OCI-M1 (cell line): Measurements from ENCODE around the gene MAPKAP1.
A peak's percentile ranks its signal among the peaks of the same experiment; 100 is the strongest.

Source experiments
- DNase-seq: peaks from one replicate; lab custom pipeline; 2025; lab: John Stamatoyannopoulos, UW

Gene MAPKAP1

DNA sequence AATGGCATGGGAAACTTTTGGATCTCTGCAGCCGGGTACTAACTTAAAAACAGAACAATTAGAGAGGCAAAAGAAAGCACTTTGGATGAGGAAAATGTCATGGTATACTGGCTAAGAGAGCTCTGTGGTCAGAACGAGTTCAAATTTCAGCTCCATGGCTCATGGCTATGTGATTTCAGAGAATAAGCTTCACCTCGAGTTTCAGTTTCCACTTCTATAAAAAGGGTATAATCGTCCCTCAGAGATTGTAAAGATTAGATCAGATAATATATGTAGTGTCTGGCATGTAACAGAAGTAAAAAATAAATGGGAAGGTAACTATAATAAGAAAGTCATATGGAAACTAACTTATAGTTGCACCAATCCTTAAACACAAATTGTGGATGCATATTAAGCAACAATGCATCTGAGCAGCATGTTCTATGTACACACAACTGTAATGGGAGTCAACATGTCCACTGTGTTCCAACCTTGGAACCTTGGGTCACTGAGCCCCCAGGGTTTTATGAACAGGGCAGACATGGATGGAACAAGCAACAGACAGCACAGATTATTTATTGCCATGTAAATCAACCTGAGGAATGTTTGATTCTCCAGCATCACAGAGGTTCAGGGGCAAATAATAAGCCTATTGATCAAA is 145.4 kb downstream of the MAPKAP1 start:
- DNase-seq, result peak; percentile 14

DNA sequence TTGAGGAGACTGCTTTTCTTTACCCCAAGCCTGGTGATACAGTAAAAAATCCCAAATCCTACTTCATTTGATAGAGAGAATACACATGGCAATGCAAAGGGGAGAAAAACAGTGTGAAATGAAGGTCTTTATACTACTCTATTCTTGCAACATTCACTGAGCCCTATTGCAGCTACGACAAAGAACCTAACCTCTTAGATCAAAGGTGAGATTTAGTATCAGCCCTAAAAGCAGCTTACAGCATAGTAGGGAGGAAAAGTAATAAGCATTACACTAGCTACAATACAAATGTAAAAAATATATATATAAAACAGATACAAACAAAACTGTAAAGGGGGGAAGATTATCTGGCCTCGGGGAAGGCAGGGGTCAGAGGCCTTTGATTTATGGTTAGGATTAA is 147.1 kb downstream of the MAPKAP1 start:
- no peak for DNase-seq

DNA sequence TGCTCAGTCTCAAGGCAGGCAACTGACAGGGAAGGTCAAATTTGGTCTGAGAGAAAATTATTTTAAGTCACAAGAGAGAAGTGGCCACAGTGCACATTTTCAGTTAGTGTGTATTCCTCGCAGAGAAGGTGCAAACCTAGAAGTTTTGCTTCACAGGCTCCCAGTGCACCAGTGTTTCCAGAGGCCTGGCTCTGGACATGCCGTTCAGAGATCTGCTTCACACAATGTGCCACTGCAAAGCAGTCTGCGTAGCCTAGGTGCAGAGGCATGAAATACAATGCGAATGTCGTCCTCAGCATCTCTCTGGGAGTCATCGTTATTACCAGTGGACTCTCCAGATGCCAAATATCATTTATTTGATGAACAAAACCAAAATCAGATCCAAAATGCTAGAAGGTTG is 147.8 kb downstream of the MAPKAP1 start:
- no peak for DNase-seq

DNA sequence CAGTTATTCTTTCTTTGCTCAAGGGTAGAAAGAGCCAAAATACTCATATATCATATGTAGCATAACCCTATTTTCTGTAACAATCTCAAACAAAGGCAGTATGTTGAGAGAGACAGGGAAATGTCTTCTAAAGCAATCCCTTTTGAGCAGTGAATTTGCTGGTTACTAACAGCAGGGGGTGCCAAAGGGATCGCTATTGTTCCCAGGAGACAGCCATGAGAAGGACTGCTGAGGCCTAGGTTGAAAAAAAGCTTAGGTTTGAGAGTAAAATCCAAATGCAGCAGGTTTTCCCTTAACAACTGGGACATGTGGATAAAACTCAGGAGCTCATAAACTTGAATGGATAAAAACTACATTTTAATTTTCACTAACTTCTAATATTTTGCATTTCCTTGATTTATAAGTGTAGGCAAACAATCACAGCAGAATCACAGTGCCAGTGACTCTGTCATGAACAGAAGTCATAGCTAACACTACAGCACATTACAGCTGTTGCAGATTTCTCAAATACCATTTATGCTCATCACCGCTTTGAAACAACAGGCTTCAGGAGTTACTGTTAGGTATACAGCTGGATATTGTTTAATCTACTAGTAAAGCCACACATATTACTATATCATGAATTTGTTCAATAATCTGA is 148.4 kb downstream of the MAPKAP1 start:
- DNase-seq, result peak; percentile 80

DNA sequence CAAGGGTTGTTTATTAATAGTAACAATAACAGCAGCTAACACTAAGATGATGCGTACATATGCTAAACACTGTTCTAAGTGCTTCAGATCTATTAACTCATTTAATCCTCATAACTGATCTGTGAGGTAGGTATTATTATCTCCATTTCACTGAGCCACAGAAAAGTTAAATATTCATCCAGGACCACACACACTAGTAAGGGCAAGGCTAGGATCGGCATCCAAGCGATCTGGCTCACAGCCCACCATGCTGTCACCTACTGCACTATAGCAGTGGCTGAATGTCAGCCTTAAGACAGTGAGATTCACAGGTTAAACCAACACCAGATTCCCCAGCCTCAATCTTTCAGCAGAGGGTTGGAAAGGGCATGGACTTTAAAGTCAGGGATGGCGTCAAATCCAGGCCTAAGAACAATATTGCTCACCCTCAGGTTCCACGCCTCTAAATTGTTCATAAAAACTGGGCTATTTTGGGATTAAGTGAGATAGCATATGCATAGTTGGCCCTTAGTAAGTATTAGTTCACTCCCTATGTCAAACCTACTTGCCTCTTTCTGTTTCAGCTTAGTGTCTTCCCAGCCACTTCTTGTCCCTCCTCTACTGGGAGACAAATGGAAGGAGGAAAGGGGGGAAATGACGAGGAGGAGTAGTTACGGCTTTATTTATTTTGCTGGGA is 150.8 kb downstream of the MAPKAP1 start:
- no peak for DNase-seq

DNA sequence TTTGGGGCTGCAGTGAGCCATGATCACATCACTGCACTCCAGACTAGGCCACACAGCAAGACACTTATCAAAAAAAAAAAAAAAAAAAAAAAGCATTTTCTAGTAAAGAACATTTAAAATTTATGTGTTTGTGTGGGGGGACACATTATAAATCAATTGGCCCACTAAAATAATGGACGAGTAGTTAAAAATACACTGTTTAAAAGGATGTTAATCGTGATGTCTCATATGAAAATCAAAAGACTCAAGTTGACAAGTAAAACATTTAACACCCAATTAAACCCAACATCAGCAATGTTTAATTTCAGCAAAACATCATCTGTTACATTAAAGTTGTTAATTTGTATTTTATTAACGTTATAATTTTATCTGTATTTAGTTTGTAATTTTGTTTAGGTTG is 152.3 kb downstream of the MAPKAP1 start:
- no peak for DNase-seq

DNA sequence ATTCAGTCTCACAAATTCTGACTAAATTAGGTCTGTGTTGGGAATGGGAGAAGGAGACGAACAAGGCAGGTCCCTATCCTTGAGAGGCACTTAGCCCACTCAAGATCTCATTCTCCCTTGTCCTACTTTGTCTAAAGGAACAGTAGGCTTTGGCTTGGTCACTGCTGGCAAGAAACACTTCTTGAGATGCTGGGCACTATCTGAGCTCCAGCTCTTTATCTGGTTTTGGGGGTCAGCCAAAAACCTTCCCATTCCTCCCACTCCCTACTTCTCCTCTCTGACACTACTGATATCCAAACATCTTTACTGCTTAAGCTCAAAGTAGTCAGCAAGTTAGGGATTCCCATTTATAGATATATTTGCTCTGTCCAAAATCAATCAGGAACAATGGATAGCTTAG is 155.2 kb downstream of the MAPKAP1 start:
- peak; percentile 8 for DNase-seq

DNA sequence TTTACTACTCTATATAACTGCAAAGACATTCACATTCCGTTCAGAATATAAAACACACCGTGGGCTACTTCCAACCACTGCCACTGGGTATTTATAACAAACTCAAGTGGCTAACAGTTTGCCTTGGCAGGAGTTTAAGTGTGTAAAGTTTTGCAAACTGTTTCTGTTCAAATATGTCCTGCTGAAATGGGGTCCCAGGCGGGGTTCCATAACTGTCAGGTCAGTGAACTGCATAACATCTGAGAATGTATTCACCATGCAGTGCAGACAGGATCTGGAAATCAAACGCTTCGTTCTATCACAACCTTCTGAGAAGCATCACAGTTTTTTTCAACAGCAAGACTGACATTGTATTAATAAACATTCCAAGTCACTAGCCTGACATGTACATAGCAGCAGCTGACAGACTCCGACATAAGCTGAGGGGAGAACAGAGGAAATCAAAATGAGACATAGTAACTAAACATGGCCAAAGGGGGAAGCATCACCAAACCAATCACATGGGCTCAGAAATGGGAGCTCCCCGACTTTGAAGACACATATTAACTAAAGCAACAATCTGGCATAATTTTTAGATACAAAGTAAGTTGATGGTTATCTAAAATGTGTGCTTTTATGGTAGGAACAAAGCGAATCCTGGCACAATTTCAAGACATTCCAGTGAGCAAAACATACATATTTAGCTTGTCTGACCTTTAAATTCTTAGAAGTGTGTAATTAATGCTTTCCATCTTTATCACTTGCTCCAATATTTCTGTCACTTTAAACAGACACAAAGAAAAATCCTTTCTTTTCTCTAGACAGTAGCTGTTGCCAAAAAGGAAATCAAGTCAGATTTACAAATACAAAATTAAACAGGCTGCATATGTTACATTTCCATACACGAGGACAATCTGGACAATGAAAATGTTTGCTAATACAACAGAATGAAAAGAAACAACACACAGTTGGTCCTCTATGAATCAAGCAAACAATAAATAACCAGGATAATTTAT is 156.8 kb downstream of the MAPKAP1 start:
- no peak for DNase-seq

DNA sequence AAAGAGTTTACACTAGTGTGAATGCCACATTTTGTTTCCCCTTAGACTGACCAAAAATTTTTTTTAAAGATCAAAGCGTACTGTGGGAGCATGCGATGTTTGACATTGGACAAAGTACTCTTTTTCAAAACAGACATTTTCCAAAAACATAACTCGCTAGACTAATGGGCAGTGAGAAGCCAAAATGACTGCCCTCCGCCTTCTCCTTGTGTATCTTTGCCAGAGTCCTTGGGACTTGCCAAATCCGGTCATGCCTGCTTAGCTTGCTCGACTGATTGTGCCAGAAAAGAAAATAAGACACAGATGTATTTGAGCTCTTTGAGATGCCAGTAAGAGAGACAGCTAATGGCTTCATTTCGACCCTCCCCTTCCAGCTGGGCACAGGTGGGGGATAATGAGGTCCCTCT is 157.5 kb downstream of the MAPKAP1 start:
- DNase-seq, result no peak

DNA sequence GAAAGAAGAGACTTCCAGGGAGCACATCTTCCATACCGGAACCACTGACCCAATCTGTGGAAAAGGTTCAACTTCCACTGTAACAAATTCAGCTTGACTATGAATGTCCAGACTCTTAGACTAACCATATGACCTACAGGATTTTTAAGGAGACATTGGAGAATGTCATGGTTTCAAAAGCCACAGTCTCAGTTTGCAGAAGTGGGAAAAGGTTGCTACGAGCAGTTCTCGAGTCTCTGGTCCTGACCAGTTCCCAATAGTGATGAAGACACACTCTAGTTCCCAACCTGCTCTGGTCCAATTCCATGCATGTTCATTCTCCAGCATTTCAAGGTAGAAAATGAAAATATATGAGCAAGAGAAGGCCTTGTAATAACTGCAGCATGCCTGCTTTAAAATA is 158.0 kb downstream of the MAPKAP1 start:
- no peak for DNase-seq

DNA sequence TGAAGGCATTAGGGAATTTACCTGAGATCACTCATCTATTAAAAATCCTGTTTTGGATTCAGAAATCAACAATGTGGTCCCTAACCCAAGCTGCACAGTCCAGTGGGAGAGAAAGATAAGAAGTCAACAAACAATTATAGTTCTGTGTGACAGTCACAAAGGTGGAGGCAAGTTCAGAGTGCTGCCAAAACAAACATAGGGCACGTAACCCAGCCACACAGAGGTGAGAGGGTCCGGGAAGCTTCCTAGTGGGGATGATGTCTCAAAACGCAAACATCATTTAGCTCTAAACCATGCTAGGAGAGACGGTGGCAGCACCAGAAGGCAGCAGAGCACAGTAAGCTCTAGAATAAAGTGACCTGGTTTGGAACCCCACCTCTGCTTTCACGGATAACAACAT is 158.9 kb downstream of the MAPKAP1 start:
- no peak for DNase-seq

DNA sequence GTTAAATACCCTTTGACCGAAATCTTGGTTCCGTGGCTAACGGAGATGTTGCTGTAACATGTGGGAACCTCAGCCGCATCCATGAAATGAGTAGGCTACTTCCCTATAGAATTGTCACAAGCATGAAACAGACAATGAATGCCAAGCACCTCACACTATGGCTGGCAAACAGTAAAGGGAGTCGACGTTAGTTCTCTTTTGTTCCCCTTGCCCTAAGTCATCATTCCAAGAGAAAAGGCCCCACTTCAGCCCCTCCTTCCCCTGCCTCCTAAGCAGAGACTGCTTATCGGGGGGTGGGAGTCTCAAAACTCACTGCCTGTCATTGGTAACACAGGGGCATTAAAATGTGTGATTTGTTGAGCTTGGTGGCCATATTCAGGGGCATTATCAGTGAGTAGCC is 159.6 kb downstream of the MAPKAP1 start:
- DNase-seq, result no peak

DNA sequence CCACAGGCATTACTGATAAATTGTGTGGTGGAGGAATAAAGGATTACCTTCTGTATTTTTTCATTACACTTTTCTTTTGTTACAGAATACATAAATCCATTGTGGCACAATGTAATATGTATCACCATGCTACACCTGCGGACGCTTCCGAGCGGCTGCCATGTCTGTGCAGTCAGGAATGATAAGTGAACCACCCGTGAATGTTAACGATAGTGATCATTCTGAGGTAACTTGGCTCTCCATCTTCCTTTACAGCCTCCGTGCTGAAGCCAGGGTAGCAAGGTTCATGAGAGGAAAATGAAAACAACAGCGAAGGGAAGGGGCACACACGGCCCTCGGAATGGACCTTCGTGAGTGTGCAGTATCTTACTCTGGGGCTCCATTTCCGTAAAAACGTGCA is 161.2 kb downstream of the MAPKAP1 start:
- DNase-seq, result no peak

DNA sequence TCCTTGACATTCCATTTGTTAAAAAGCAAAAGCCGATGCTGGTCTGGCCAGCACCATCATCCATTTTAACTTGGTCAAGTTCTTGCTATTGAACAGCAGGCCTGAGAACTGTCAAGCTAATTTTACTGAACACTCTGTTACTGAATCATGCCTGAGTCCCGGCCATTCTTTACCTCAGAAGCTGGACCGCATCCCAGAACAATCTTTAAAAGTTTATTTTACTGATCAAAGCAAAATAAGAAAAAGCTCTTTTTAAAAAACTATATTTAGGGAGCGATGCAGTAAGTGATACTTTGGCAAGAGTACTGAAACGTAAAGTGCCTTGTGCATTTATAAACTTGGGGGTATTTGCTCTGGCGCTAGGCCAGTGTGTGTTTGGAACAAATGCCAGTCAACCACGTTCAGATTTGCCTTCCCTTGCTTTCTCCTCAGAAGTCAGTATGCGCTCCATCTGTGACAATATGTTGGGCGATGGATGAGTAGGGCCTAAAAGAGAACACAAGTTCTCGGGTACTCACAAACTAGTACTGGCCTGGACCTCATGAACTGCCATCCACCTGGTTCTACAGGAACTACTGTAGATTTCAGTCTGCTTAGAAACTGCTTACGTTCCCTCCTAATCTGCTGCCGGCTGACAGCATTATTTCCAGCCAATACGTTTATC is 161.9 kb downstream of the MAPKAP1 start:
- DNase-seq, result no peak

DNA sequence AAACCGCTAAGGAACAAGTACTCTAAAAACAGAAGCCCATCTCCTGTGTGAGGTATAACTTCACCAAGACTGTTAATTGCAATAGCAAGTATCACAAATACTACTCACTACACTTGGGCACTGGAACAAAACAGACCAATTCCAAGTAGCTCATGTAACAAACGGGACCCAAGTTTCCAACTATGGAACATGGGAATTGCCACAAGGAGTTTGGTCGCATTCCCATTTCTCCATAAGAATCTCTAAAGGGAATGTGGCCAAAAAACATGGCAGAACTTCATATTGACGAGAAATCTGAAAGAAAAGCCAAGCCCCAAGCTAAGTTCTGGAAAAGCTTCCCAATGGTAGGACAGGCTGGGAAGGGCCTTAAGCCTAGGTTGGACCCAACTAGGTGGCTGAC is 162.5 kb downstream of the MAPKAP1 start:
- DNase-seq, result no peak

DNA sequence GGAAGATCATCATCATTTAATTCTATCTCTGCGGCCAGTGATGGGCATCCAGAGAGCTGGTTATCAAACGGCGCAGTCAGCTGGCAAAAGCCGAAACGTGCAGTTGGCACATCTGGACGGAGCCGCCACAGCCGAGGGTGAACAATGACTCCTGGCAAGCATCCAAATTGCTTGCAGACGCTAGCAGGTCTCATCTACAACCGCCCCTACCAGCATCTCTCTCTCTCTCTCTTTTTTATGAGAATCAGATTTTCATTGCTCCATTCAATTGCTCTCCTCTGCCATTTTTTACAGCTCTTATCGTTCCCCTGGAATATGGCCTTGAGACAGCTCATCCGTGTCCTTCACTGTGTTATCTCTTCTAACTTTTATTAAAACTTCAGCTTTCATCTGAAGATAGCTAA is 165.2 kb downstream of the MAPKAP1 start:
- DNase-seq, result no peak

DNA sequence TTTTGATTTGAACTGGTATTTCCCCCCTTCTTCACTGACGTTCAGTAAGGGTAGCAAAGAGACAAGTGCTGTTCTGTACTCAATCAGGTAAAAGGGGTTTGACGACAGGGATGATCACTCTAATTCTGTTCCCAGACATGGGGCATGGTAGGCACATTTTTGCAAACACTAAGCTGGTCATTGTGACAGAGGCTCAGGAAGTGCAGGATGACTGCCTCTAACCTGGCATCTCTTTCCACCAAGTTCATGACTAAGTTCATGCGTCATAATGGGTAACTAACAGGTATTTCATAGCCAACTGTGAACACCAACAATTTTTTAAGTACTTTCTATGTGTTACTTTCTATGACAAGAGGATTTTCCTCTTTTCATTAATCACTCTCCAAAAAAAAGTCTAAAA is 166.5 kb downstream of the MAPKAP1 start:
- DNase-seq, result no peak

DNA sequence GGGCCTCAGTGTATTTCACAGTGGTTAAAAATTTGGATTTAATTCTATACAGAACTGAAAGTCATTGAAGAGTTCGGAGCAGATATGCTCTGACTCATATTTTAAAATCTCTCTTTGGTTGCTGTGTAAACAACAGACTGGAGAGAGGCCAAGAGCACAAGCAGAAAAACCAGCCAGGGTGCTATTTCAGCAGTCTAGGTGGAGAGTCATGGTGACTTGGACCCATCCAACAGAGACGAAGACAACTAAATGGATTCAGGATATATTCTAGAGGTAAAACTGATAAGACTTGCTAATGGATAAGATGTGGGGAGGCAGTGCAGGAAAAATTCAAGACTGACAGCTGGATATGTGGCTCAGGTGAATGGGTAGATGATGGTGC is 168.9 kb downstream of the MAPKAP1 start:
- no peak for DNase-seq

DNA sequence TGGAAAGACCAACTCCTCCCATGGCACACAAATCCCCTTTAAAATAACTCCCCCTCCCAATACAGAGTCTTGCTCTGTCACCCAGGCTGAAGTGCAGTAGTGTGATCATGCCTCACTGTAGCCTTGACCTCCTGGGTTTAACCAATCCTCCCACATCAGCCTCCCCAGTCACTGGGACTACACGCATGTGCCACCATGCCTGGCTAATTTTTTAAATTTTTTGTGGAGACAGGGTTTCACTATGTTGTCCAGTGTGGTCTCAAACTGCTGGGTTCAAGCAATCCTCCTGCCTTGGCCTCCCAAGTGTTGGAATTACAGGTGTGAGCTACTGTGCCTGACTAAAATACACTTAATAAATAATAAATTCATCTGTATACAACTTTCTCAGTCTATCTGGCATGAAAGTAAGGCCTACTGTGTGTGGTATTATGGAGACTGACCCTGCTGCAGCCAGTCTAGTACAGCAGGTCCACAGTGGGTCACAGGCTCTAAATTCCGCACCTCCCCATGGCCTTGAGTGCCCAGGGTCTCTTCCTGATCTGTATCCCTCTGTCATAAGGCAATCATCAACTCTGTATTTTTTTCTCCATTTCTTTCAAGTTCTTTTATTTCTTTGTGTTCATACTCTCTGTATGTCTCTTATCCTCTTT is 169.4 kb downstream of the MAPKAP1 start:
- DNase-seq, result no peak

DNA sequence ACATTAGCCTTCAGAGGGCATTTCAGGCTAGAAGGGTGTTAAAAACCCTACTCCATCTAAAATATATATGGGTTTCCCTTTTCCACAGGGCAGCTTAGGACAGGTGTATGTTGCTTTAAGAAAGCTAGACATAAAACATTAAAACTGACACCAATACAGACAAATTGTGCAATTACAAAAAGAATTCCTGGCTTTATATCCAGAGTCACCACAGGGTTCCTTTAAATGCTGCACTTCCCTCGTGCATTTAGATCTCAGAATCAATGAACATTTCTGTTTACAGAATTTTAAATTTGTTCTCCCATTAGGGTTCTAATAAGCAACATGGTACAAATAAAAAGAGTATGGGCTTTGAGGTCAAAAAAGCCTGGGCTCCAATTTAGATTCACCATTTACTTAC is 170.2 kb downstream of the MAPKAP1 start:
- no peak for DNase-seq

DNA sequence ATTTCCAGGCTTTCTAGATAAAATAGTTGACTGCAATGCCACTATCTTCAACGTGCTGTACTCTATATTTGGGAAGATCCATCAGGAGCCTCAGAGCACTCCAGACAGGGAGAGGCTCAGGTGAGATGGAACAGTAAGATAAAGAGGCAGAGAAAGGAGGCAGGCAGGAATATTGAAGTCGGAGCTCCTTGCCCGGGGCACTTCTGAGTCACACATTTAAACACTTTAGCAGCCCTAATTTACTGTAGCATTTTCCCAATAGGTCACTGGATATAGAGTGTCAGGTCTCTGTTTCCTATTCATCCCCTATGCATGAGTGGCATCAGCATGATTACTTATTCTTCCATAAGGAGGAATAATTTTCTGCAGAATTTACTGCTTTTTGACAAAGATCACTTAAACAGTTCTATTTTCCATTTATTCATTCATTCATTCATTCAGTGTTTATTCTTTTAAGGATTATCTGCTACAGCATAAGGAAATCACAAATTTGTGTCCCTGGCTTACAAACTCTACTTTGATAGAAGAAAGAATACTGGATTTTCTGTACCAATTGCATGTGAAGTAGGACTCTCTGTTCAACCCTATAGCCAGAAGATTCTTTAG is 170.7 kb downstream of the MAPKAP1 start:
- DNase-seq, result no peak
